BLaER1 (cell line): ENCODE measurements around the gene RBM10.
"Not testable (repeated sequence)": the region's sequence is repeated elsewhere in the genome, so short reads cannot be mapped to it uniquely, and the experiment has no call there.

Source experiments
- H3K27ac ChIP-seq: shearing (Covaris generic); formaldehyde crosslinking; 2 replicates; pipeline ENCODE4 v1.8.1; 2022
- H3K27me3 ChIP-seq: shearing (Covaris generic); formaldehyde crosslinking; 2 replicates; pipeline ENCODE4 v1.8.1; 2022
- H3K36me3 ChIP-seq: shearing (Covaris generic); formaldehyde crosslinking; 2 replicates; pipeline ENCODE4 v1.8.1; 2022
- H3K4me1 ChIP-seq: shearing (Covaris generic); formaldehyde crosslinking; 2 replicates; pipeline ENCODE4 v1.8.1; 2022
- H3K4me2 ChIP-seq: shearing (Covaris generic); formaldehyde crosslinking; 2 replicates; pipeline ENCODE4 v1.8.1; 2022
- H3K4me3 ChIP-seq: shearing (Covaris generic); formaldehyde crosslinking; 2 replicates; pipeline ENCODE4 v1.8.1; 2022
- H3K9ac ChIP-seq: shearing (Covaris generic); formaldehyde crosslinking; 2 replicates; pipeline ENCODE4 v1.8.1; 2022
- H3K9me3 ChIP-seq: shearing (Covaris generic); formaldehyde crosslinking; 2 replicates; pipeline ENCODE4 v1.8.1; 2022
- H4K20me1 ChIP-seq: shearing (Covaris generic); formaldehyde crosslinking; 2 replicates; pipeline ENCODE4 v1.8.1; 2022
- Cebpa-rat ChIP-seq: shearing (Covaris generic); IDR thresholded peaks from 2 replicates; pipeline ENCODE4 v1.8.1; 2022

The RBM10 gene, protein sequence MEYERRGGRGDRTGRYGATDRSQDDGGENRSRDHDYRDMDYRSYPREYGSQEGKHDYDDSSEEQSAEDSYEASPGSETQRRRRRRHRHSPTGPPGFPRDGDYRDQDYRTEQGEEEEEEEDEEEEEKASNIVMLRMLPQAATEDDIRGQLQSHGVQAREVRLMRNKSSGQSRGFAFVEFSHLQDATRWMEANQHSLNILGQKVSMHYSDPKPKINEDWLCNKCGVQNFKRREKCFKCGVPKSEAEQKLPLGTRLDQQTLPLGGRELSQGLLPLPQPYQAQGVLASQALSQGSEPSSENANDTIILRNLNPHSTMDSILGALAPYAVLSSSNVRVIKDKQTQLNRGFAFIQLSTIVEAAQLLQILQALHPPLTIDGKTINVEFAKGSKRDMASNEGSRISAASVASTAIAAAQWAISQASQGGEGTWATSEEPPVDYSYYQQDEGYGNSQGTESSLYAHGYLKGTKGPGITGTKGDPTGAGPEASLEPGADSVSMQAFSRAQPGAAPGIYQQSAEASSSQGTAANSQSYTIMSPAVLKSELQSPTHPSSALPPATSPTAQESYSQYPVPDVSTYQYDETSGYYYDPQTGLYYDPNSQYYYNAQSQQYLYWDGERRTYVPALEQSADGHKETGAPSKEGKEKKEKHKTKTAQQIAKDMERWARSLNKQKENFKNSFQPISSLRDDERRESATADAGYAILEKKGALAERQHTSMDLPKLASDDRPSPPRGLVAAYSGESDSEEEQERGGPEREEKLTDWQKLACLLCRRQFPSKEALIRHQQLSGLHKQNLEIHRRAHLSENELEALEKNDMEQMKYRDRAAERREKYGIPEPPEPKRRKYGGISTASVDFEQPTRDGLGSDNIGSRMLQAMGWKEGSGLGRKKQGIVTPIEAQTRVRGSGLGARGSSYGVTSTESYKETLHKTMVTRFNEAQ

DNA sequence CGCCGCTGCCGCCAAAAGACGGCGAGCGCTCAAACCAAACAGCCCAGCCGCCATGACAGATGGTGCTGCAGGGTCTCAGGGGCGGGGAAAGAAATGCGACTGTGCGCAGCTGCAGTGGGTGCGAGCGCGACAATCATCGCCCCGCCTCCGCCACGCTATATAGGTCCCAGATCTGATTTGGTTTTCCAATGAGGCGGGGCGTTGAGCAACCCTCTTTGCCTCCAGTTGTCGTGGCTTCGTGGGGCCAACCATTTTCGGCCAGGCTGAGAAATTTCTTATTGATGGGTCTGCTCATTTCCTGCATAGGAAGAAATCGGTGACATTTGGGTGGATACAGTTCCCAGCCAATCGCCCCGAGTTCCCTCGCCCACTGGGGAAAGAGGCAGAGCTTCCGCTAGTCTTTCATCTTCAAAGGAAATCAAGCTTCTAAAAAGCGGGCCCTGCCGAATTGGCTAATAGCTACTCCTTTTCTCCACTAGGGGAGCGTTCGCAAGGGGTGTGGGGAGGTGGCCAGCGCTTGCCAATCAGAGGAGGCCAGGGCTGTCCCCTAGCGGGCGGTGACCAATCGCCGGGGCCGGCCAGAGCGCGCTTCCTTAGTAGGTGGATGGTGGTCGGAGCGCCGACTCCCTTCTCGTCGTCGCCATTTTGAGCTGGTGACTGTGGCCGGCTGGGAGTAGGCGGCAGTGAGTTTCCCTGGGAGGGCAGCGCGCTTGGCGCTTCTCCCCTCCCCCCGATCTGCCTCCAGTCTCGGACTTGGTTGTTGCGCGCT is at the start of gene RBM10, which contains the start of gene NDUFB11:
Gene RBM10, plus strand, starts transcription at position 596 of the 769 bp plus-strand sequence. CDS start 2,261 bp downstream, outside the sequence.
Gene NDUFB11, minus strand, starts transcription at position 77 of the 769 bp plus-strand sequence. Its CDS starts 23 bp downstream, at position 54.
- peaks cover 46% of the 10 kb centered on the region for H3K36me3 ChIP-seq
- H3K27me3 ChIP-seq, result 0 out of 2 replicates have a peak, but pooled peaks cover 7% of the 10 kb centered on the region
- peak within 1 kb of the TSS; percentile 86 for H3K27ac ChIP-seq
- peaks cover 24% of the 10 kb centered on the region for H3K9me3 ChIP-seq
- H4K20me1 ChIP-seq, result peaks cover 48% of the 10 kb centered on the region
- peak within 1 kb of the TSS; percentile 87 for H3K9ac ChIP-seq
- H3K4me3 ChIP-seq, result peak within 1 kb of the TSS; percentile 73
- H3K4me1 ChIP-seq, result peaks cover 21% of the 10 kb centered on the region
- TF ChIP-seq Cebpa-rat, result peak; percentile 69; the same call in 1 of the 2 replicates
- peak within 1 kb of the TSS; percentile 72 for H3K4me2 ChIP-seq

DNA sequence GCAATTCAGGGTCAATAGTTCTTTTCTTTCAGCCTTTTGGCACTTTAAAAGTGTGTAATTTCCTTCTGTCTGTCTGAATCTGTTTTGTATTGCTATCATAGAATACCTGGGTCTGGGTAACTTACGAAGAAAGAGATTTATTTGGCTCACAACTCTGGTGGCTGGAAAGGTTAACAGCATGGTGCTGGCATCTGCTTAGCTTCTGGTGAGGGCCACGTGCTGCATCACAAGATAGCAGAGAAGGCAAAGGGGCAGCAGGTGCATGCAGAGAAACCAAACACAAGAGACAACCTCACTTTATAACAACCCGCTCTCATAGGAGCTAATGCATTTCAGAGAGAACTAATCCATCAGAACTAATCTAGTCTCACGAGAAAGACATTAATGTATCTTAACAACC is 48.0 kb upstream of the RBM10 start:
- H3K9me3 ChIP-seq, result no peaks in the 10 kb centered on the region
- no peak overlapping the region for H3K4me3 ChIP-seq
- no peak overlapping the region for H3K27ac ChIP-seq
- H3K27me3 ChIP-seq, result no peaks in the 10 kb centered on the region
- no peak overlapping the region for H3K9ac ChIP-seq
- no peak for TF ChIP-seq Cebpa-rat
- H4K20me1 ChIP-seq, result no peaks in the 10 kb centered on the region
- no peaks in the 10 kb centered on the region for H3K4me1 ChIP-seq
- no peaks in the 10 kb centered on the region for H3K36me3 ChIP-seq
- H3K4me2 ChIP-seq, result no peak overlapping the region

DNA sequence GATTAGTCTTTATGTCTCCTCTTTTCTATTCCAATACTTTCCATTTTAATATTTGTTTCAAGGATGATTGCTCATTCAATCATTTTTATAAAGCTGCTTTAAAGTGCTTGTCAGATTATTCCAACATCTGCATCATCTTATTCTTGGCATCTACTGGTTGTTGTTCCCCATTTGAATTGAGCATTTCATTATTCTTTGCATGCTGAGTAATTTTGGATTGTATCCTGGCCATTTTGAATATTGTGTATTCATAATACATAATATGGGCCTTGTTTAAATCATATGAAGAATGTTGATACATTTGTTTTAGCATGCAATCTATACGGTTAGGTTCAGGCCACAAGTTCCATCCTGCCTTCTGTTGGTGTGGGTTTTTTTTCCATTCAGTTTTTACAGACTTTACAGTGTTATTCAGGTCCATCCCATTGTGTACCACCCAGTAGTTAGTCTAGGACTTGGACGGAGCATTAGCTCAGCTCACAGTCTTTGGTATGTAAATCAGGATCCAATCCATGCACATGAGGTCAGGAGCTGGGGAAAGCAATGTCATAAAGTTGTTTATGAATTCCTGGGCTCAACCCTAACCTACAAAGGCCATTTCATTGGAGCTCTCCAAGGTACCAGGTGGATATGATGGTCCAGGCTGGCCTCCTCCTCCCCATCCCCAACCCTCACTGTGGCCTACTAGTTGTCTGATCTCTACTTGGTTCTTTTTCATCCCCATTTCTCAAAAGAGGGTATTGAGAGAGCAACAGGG is 46.5 kb upstream of the RBM10 start:
- Histone ChIP-seq H3K4me1 (no peaks in the 10 kb centered on the region), H3K36me3 (no peaks in the 10 kb centered on the region), H3K9ac (no peak overlapping the region), H4K20me1 (no peaks in the 10 kb centered on the region), H3K27ac (no peak overlapping the region), H3K4me3 (no peak overlapping the region), H3K27me3 (no peaks in the 10 kb centered on the region), H3K9me3 (no peaks in the 10 kb centered on the region), H3K4me2 (no peak overlapping the region)
- TF ChIP-seq Cebpa-rat, result no peak

DNA sequence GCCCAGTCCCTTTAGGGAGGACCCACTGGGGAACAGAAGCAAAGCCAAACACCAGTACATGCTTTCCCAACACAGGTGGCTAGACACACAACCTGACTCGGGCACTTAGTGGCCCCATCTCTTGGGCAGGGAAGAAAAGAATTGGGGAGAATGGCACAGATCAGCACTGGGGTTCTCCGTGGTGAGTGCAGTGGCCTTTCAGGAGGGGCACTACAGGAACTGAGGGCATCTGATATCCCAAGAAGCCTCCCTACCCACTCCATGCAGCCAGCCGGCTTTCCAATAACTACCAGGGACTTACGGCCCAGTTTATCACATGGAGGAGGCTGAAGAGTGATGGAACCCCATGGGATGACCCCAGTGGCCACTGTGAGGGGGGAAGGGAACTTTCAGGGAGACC is 43.8 kb upstream of the RBM10 start:
- no peaks in the 10 kb centered on the region for H3K36me3 ChIP-seq
- no peaks in the 10 kb centered on the region for H3K27me3 ChIP-seq
- H3K4me2 ChIP-seq, result no peak overlapping the region
- no peaks in the 10 kb centered on the region for H3K4me1 ChIP-seq
- H3K9me3 ChIP-seq, result no peaks in the 10 kb centered on the region
- H4K20me1 ChIP-seq, result no peaks in the 10 kb centered on the region
- no peak overlapping the region for H3K9ac ChIP-seq
- no peak overlapping the region for H3K27ac ChIP-seq
- H3K4me3 ChIP-seq, result no peak overlapping the region
- TF ChIP-seq Cebpa-rat, result no peak

DNA sequence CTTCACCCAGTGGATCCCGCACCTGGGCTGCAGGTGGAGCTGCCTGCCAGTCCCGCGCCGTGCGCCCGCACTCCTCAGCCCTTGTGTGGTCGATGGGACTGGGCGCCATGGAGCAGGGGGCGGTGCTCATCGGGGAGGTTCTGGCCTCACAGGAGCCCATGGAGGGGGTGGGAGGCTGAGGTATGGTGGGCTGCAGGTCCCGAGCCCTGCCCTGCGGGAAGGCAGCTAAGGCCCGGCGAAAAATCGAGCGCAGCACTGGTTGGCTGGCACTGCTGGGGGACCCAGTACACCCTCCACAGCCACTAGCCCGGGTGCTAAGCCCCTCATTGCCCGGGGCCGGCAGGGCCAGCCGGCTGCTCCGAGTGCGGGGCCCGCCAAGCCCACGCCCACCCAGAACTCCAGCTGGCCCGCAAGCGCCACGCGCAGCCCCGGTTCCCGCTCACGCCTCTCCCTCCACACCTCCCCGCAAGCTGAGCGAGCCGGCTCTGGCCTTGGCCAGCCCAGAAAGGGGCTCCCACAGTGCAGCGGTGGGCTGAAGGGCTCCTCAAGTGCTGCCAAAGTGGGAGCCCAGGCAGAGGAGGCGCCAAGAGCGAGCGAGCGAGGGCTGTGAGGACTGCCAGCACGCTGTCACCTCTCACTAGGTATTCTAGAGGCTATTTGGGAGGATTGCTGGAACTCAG is 33.9 kb upstream of the RBM10 start:
- not testable (repeated sequence) for H3K4me2 ChIP-seq, H3K4me3 ChIP-seq, H3K27me3 ChIP-seq, H3K27ac ChIP-seq, H4K20me1 ChIP-seq, H3K9ac ChIP-seq, H3K4me1 ChIP-seq, H3K36me3 ChIP-seq
- H3K9me3 ChIP-seq, result peaks cover 21% of the 10 kb centered on the region

DNA sequence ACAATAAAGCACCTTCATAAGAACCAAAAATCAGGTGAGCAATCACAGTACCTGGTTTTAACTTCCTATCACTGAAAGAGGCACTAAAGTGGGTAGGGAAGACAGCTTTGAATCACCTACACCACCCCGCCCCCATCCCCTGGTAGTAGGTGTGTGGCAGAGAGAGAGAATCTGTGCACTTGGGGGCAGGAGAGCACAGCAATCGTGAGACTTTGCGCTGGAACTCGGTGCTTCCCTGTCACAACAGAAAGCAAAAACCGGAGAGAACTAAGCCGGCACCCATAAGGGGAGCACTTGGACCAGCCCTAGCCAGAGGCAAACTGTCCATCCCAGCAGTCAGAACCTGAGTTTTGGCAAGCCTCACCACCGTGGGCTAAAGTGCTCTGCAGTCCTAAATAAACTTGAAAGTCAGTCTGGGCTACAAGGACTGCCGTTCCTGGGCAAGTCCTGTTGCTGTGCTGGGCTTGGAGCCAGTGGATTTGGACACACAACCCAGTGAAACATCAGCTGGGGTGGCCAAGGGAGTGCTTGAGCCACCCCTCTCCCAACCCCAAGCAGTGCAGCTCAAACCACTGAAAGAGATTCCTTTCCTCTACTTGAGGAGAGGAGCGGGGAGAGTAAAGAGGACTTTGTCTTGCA is 32.6 kb upstream of the RBM10 start:
- no peak for TF ChIP-seq Cebpa-rat

DNA sequence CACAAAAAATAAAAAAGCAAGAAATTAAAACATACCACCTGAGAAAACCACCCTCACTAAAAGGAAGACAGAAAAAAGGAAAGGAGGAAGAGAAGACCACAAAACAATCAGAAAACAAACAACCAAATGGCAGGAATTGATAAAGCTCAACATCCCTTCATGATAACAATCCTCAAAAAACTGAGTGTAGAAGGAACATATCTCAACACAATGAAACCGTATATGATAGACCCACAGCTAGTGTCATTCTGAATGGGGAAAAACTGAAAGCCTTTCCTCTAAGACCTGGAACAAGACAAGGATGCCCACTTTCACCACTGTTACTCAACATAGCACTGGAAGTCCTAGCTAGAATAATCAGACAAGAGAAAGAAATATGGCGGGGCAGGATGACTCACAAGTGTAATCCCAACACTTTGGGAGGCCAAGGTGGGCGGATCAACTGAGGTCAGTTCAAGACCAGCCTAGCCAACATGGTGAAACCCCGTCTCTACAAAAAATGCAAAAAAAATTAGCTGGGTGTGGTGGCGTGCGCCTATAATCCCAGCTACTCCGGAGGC is 28.4 kb upstream of the RBM10 start:
- H3K4me2 ChIP-seq, H3K4me3 ChIP-seq: not testable (repeated sequence)

More for the DNA sequence above, 32.6 kb upstream of the RBM10 start:
- no peak overlapping the region for H3K27ac ChIP-seq
- H3K4me1 ChIP-seq, result no peaks in the 10 kb centered on the region
- H4K20me1 ChIP-seq, result no peaks in the 10 kb centered on the region
- H3K9ac ChIP-seq, result no peak overlapping the region
- H3K9me3 ChIP-seq, result peaks cover 21% of the 10 kb centered on the region
- no peaks in the 10 kb centered on the region for H3K36me3 ChIP-seq
- no peaks in the 10 kb centered on the region for H3K27me3 ChIP-seq
- H3K4me3 ChIP-seq, result no peak overlapping the region
- H3K4me2 ChIP-seq, result no peak overlapping the region

DNA sequence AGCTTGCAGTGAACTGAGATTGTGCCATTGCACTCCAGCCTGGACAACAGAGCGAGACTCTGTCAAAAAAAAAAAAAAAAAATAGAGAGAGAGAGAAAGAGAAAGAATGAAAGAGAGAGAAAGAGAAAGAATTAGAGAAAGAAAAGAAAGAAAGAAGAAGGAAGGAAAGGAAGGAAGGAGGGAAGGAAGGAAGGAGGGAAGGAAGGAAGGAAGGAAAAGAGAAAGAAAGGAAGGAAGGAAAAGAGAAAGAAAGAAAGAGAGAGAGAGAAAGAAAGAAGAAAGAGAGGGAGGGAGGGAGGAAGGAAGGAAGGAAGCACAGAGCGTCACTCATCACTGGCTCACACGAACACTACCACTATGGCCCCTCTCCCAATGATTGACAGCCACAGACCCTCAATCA is 20.6 kb upstream of the RBM10 start:
- not testable (repeated sequence) for H4K20me1 ChIP-seq, H3K4me3 ChIP-seq, H3K36me3 ChIP-seq, H3K9ac ChIP-seq, H3K27ac ChIP-seq, H3K9me3 ChIP-seq, H3K27me3 ChIP-seq, H3K4me1 ChIP-seq
- H3K4me2 ChIP-seq, result peak overlapping the region; percentile 22; the same call in 1 of the 2 replicates

More for the DNA sequence above, 28.4 kb upstream of the RBM10 start:
- not testable (repeated sequence) for H3K27ac ChIP-seq, H3K36me3 ChIP-seq, H3K9ac ChIP-seq, H4K20me1 ChIP-seq, H3K27me3 ChIP-seq, H3K4me1 ChIP-seq
- peaks cover 14% of the 10 kb centered on the region for H3K9me3 ChIP-seq
